ENCODE data around the gene DYNLT1. TPM values are rescaled to one million over a fixed set of nuclear protein-coding genes. Genes with fewer than 3 reads are reported as not detected.
A peak's percentile ranks its signal among the peaks of the same experiment; 100 is the strongest.
"Not testable (repeated sequence)": the region's sequence is repeated elsewhere in the genome, so short reads cannot be mapped to it uniquely, and the experiment has no call there.

DYNLT1 gene
- polyA plus RNA-seq, 3 donors from 2014 or later, result 94.2 to 141 (median 119) TPM

DNA sequence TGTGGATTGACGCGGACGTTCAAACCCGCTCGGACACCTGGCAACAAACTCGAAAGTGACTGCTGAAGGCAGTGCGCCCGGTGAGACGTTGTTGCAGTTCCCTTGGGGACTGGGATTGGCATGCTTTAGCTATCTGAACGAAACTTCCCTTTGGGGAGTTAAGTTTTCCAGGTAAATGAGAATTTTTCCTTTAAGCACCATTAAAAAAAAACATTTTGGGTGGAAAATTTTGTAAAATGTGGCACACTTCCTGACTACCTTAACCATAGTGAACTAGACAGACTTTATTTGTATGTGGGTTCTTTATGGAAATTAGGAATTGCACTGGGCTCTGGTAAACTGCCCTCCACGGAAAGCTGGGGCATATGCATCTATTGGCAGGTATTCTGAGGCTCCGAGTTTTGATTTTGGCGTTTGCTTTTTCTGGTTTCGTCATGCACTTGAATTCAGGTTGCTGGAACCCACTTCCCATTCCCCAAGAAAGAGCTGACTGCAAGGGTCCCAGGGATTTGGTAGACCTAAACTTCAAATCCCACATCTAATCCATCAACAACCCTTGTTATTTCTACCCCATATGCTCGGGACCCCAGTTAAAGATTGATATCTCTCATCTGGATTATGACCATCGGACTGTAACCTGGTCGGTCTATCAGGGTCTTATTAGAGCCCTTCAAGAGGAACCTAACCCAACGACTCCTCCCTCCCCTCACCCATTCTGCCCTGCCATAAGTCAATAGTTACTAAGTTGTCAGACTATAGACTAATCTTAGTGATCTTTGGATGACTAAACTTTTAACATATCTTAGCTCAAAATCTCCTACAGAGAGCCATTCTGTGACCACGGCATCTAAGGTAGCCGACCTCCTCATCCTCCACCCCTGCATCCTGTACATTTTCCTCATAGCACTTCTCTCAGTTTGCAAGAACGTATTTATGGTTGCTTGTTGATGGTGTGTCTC, 800 bp upstream of the DYNLT1 start:
- Mint-ChIP-seq H3K36me3 (peaks cover 5 to 12% (median 5%) of the 10 kb centered on the region in 3 donors), H3K4me3 (peak overlapping the region; percentile 91 to 98 (median 93)), H3K27ac (peak overlapping the region; percentile 92 to 98 (median 96)), H3K9me3 (no peaks in the 10 kb centered on the region), H3K27me3 (ENCODE audit: low read depth in 3 of 3) (peaks cover 13 to 37% (median 28%) of the 10 kb centered on the region in 3 donors), H3K4me1 (peaks cover 72 to 76% of the 10 kb centered on the region in 2 donors)
- DNase-seq, result no peak

DNA sequence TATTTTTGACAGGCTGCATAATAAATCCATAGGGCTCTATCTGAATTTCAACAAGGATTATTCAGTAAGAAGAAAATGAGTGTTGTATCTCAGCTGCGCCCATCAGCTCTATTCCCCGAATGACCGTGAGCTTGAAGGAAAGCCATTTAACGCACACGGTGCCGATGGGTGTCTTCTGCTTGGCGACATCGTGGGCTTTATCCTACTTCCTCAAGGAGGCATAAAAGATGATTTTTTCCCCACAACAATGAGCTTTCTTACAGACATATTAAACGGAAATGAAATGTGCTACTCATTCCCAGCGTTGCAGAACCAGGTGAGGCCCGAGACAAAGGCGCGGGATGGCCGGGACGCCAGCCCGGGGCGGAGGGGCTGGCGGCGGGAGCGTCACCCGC, 710 bp downstream of the DYNLT1 start:
- H3K27me3 Mint-ChIP-seq (ENCODE audit: low read depth in 3 of 3), result peaks cover 7 to 28% (median 18%) of the 10 kb centered on the region in 3 donors
- H3K9me3 Mint-ChIP-seq, result no peaks in the 10 kb centered on the region
- H3K4me3 Mint-ChIP-seq, result peak overlapping the region; percentile 98 to 100 (median 99)
- DNase-seq, result no peak
- H3K4me1 Mint-ChIP-seq, result peaks cover 70 to 76% of the 10 kb centered on the region in 2 donors
- H3K36me3 Mint-ChIP-seq, result peaks cover 5 to 20% (median 5%) of the 10 kb centered on the region in 3 donors
- peak overlapping the region; percentile 98 to 100 (median 98) for H3K27ac Mint-ChIP-seq

DNA sequence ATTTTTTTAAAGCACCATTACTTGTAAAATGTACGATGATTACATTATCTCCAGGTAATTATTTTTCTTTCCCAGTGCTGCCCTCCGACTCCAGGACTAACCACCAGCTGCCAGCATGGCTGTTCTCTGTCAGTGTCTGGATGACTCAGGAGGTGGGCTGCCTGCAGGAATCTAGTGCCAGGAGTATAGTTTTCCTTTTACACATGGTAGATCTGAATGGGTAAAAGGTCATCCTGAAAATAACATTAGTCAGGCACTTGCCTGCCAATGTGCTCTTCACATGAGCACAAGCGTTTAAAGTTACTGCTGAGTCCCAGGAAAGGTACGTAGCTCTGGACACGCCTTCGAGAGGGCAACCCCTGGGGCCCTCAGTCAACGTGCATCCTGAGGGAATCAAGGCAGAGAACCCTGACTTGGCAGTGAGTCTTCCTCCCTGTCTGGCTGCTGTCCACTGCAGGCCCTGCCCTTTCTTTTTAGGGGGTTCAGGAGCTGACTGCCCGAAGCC, 2.4 kb downstream of the DYNLT1 start:
- Mint-ChIP-seq H3K4me1 (peaks cover 68 to 82% of the 10 kb centered on the region in 2 donors), H3K36me3 (peaks cover 5 to 29% (median 10%) of the 10 kb centered on the region in 3 donors), H3K9me3 (no peaks in the 10 kb centered on the region), H3K27ac (peak overlapping the region; percentile 98 to 100 (median 98)), H3K27me3 (ENCODE audit: low read depth in 3 of 3) (peaks cover 7 to 28% (median 20%) of the 10 kb centered on the region in 3 donors), H3K4me3 (peak overlapping the region; percentile 98 to 100 (median 99))
- no peak for DNase-seq

DNA sequence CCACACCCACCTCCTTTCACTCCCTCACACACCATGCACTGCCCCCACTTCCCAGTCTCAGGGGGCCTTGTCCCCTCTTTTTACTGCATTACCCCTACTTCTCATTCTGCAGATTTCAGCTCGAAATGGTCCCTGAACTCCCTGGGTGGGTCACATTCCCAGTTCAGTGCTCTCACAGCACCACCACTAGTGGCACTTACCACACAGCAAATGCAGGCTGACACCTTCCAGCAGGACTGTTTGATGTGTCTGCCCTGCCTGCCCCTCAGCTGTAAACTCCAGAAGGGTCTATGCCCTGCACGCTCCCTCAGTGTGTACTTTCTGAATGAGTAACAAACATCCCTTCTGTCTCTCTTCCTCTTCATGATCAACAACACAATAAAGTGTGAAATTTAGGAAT, 4.0 kb downstream of the DYNLT1 start:
- peaks cover 7 to 27% (median 21%) of the 10 kb centered on the region in 3 donors for H3K27me3 Mint-ChIP-seq (ENCODE audit: low read depth in 3 of 3)
- H3K4me1 Mint-ChIP-seq, result peaks cover 69 to 86% of the 10 kb centered on the region in 2 donors
- peak overlapping the region; percentile 62 to 96 (median 87) for H3K27ac Mint-ChIP-seq
- no peak for DNase-seq
- H3K36me3 Mint-ChIP-seq, result peaks cover 11 to 44% (median 13%) of the 10 kb centered on the region in 3 donors
- H3K9me3 Mint-ChIP-seq, result no peaks in the 10 kb centered on the region
- H3K4me3 Mint-ChIP-seq, result peak overlapping the region in 4 of 5 donors; percentile 0 to 59 (median 50)

DNA sequence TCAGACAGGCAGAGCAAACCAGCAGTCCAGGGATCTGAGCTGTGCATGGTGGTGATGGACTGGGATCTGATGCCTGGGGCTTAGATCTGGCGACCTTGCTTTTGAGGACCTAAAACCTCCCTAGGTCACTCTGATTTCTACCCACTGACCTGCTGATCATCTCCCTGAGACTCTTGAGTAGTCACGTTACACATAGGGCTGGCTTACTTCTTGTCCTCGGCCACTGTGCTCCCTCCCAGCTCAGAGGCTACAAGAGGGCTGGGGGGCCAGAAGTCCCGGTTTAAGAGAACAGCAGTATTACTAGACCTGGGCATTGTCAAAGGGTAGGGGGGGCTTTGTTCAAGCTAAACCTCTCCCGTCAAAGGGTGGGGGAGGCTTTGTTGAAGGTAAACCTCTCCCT, 5.5 kb downstream of the DYNLT1 start:
- peaks cover 2 to 21% (median 19%) of the 10 kb centered on the region in 3 donors for H3K27me3 Mint-ChIP-seq (ENCODE audit: low read depth in 3 of 3)
- peak overlapping the region in 2 of 5 donors; percentile 4 to 9 for H3K4me3 Mint-ChIP-seq
- H3K36me3 Mint-ChIP-seq, result peaks cover 11 to 52% (median 16%) of the 10 kb centered on the region in 3 donors
- H3K9me3 Mint-ChIP-seq, result no peaks in the 10 kb centered on the region
- no peak for DNase-seq
- H3K4me1 Mint-ChIP-seq, result peaks cover 71 to 92% of the 10 kb centered on the region in 2 donors
- H3K27ac Mint-ChIP-seq, result peak overlapping the region; percentile 68 to 92 (median 84)

DNA sequence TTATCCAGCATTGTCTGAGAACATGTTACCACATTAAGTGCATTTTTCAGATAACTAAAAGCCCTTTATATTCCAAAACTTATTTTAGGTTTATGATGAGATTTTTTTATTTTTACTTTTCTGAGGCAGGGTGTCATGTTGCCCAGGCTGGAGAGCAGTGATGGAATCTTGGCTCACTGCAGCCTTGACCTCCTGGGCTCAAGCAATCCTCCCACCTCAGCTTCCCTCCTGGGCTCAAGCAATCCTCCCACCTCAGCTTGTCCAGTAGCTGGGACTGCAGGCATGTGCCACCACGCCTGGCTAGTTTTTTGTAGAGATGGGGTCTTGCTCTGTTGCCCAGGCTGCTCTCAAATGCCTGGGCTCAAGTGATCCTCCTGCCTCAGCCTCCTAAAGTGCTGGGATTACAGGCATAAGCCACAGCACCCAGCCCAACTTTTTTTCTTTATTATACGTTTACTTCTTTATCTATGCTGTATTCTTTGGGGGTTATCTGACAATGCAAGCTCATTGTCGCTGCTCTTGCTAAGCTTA, 6.2 kb downstream of the DYNLT1 start:
- DNase-seq, result no peak

DNA sequence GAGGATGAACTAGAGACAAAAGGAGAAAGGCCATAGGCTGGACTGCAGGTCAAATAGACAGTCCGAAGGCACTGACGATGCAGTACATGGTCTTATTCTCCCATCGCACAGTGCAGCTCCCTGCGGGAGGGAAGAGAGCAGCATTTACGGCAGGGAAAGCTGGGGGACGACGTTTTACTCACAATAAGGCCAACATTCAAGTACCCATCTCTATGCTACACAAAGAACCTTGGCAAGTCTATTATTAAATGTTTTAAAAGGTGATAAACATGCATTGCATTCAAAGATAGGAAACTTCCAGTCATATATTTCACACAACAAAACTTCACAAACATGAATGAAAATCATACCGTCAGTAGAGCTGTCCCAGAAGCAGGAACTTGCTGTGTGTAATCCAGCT, 7.8 kb downstream of the DYNLT1 start:
- Mint-ChIP-seq H3K4me3 (no peak overlapping the region), H3K27me3 (ENCODE audit: low read depth in 3 of 3) (peaks cover 0 to 6% (median 5%) of the 10 kb centered on the region in 3 donors), H3K4me1 (peaks cover 58 to 90% of the 10 kb centered on the region in 2 donors), H3K9me3 (no peaks in the 10 kb centered on the region), H3K27ac (peak overlapping the region; percentile 76 to 88 (median 82)), H3K36me3 (peaks cover 11 to 62% (median 22%) of the 10 kb centered on the region in 3 donors)
- no peak for DNase-seq

More for the DNA sequence above, 6.2 kb downstream of the DYNLT1 start:
- H3K27ac Mint-ChIP-seq, result peak overlapping the region; percentile 68 to 92 (median 84)
- peaks cover 68 to 94% of the 10 kb centered on the region in 2 donors for H3K4me1 Mint-ChIP-seq
- H3K27me3 Mint-ChIP-seq (ENCODE audit: low read depth in 3 of 3), result peaks cover 0 to 16% (median 13%) of the 10 kb centered on the region in 3 donors
- peak overlapping the region in 2 of 5 donors; percentile 4 to 9 for H3K4me3 Mint-ChIP-seq
- H3K9me3 Mint-ChIP-seq, result no peaks in the 10 kb centered on the region
- H3K36me3 Mint-ChIP-seq, result peaks cover 11 to 53% (median 16%) of the 10 kb centered on the region in 3 donors

DNA sequence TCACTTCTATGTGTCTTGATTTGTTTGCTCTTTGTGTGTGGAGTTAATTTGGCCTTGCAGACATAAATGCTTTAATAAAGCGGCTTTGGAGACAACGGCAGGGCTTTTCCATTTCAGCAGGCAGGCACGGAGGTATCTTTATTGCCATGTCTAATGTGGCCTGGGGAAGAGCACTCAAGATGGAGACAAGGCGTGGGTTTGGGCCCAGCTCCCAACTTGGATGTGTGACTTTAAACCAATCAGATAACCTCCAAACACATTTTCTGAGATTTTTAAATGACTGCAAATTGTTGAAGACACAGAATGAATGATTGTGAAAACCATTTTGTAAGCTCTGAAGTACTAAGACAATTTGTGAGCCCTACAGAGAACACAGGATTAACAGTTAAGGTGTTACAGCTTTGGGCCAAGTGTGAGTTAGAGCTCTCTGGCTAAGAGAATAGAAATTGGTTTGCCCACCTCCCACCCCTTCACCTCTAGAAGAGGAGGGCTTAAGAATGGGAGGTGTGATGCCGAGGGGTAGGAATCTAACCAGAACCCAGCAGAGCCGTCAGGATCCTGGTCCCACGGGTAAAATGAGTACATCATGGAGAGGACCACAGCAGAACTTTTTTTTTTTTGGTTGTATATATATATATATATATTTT, 9.0 kb downstream of the DYNLT1 start:
- DNase-seq, result no peak
- peak overlapping the region; percentile 79 to 93 (median 88) for H3K27ac Mint-ChIP-seq
- H3K27me3 Mint-ChIP-seq (ENCODE audit: low read depth in 3 of 3), result peaks cover 0 to 10% (median 4%) of the 10 kb centered on the region in 3 donors
- H3K4me1 Mint-ChIP-seq, result peaks cover 55 to 86% of the 10 kb centered on the region in 2 donors
- peak overlapping the region in 1 of 5 donors; percentile 45 for H3K4me3 Mint-ChIP-seq
- H3K9me3 Mint-ChIP-seq, result no peaks in the 10 kb centered on the region
- H3K36me3 Mint-ChIP-seq, result peaks cover 9 to 64% (median 26%) of the 10 kb centered on the region in 3 donors

DNA sequence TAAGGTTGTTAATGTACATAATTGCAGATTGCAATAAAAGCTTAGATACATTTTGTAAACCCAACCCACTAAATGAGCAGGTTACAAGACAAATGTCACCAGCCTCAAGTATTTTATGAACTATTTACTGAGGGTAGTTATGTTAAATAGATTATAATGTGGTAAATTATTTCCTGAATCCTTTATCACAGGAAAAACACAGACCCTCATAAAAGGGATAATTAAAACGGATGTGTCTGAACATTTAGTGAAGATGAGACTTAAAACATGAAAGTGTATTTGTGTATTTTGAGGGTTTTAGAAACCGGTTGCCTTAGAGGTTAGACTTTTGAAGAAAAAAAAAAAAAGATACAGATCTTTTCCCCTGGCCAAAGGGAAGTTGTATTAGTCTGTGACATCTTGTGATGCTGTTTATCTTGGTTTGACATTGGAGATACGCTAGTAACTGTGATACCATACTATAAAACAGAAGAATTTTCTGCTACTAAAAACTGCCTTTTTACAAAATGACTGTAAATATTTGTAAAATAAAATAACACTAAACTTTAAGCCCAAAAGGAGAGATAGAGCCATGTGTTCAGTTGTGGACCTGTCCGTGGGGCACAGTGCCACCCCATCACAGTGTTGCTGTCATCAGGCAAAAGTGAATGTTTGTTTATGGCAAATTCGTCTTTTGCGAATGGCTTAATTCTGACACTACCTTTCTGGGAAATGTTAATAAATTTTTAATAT, 9.7 kb downstream of the DYNLT1 start:
- DNase-seq, result peak in 2 of 3 donors; percentile 40 to 48

DNA sequence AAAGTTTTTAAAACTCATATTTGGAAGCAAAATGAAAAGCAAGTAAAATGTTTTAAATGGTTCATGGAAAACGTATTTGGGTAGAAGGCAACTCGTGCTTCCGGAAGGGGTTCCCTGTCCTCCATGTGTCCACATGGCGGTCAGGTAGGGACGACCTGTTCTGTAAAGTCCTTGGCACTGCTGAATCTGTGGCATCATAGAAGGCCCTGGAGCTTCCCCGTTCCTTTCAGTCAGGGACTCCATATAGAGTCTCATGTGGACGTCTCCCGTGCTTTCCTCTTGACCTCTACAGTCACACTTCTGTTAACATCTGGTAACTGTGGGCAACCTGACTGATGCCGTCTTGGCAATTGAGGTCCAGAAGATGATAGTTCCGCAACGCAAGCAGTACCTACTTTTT, 11.4 kb downstream of the DYNLT1 start:
- no peak for DNase-seq
- H3K9me3 Mint-ChIP-seq, result no peaks in the 10 kb centered on the region
- H3K27me3 Mint-ChIP-seq (ENCODE audit: low read depth in 3 of 3), result peaks cover 0 to 10% (median 3%) of the 10 kb centered on the region in 3 donors
- peaks cover 15 to 65% (median 24%) of the 10 kb centered on the region in 3 donors for H3K36me3 Mint-ChIP-seq
- peaks cover 42 to 77% of the 10 kb centered on the region in 2 donors for H3K4me1 Mint-ChIP-seq
- H3K27ac Mint-ChIP-seq, result peak overlapping the region; percentile 72 to 90 (median 80)
- H3K4me3 Mint-ChIP-seq, result no peak overlapping the region

More for the DNA sequence above, 9.7 kb downstream of the DYNLT1 start:
- H3K4me1 Mint-ChIP-seq, result peaks cover 48 to 82% of the 10 kb centered on the region in 2 donors
- no peaks in the 10 kb centered on the region for H3K9me3 Mint-ChIP-seq
- H3K27ac Mint-ChIP-seq, result peak overlapping the region; percentile 79 to 93 (median 88)
- H3K36me3 Mint-ChIP-seq, result peaks cover 6 to 61% (median 24%) of the 10 kb centered on the region in 3 donors
- peak overlapping the region in 3 of 5 donors; percentile 14 to 45 (median 36) for H3K4me3 Mint-ChIP-seq
- peaks cover 0 to 10% (median 3%) of the 10 kb centered on the region in 3 donors for H3K27me3 Mint-ChIP-seq (ENCODE audit: low read depth in 3 of 3)

DNA sequence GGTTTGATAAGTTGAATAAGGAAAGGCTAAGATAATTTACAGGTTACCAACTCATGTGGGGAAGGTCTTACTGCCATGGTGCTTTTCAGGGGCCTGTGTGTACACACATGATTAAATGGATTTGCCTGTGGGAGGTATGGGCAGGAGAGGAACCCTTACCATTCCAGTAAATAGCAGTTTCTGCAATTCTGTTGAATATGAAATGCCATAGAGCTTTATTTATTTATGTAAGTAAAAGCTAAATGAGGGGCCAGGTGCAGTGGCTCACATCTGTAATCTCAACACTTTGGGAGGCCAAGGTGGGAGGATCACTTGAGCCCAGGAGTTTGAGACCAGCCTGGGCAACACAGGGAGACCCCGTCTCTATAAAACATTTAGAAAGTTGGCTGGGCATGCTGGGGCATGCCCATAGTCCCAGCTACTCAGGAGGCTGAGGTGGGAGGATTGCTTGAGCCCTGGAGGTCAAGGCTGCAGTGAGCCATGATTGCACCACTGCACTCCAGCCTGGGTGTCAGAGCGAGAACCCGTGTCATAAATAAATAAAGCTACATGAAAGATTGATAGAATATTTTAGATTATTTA, 11.9 kb downstream of the DYNLT1 start:
- Mint-ChIP-seq H3K36me3 (peaks cover 20 to 69% (median 24%) of the 10 kb centered on the region in 3 donors), H3K4me1 (peaks cover 45 to 81% of the 10 kb centered on the region in 2 donors), H3K27ac (peak overlapping the region; percentile 79 to 92 (median 88))
- H3K27me3 Mint-ChIP-seq (ENCODE audit: low read depth in 3 of 3); H3K4me3 Mint-ChIP-seq; H3K9me3 Mint-ChIP-seq; DNase-seq: not testable (repeated sequence)
